ENCODE data around the gene PMAIP1. TPM values are rescaled to one million over a fixed set of nuclear protein-coding genes. Genes with fewer than 3 reads are reported as not detected.

Gene PMAIP1
- total and polyA plus RNA-seq, 8 donors = 2.3 to 8.3 (median 3.7) TPM; not detected in 2

DNA sequence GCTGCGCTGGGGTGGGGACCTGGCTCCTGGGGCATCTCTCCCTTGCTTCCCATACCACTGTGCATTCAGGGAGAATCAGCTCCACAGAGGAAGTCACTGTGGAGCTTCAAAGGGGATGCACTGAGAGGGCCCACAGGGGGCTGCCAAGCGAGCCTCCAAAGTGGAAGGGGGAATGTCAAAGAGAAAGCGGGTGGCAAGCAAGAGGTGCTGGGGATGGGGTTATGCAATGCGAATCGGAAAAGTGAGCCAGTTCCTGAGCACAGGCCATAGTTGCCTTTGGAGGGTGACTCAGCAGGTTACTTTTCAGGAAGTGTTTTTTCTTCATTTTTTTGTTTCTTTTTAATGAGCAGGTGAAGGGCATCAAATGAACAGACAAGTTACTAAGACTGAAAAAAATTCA, 17.6 kb downstream of the PMAIP1 start:
- H3K9me3 ChIP-seq = peaks cover 0 to 6% (median 4%) of the 10 kb centered on the region in 4 donors
- intact Hi-C loops (cut with DNase I; ENCODE audit: low total_unique reads) = no loop called here
- TF ChIP-seq EP300 (IDR thresholded peaks at IDR 0.05) = no peak
- TF ChIP-seq POLR2A (IDR thresholded peaks at IDR 0.05) = no peak
- TF ChIP-seq, protein P1, sequence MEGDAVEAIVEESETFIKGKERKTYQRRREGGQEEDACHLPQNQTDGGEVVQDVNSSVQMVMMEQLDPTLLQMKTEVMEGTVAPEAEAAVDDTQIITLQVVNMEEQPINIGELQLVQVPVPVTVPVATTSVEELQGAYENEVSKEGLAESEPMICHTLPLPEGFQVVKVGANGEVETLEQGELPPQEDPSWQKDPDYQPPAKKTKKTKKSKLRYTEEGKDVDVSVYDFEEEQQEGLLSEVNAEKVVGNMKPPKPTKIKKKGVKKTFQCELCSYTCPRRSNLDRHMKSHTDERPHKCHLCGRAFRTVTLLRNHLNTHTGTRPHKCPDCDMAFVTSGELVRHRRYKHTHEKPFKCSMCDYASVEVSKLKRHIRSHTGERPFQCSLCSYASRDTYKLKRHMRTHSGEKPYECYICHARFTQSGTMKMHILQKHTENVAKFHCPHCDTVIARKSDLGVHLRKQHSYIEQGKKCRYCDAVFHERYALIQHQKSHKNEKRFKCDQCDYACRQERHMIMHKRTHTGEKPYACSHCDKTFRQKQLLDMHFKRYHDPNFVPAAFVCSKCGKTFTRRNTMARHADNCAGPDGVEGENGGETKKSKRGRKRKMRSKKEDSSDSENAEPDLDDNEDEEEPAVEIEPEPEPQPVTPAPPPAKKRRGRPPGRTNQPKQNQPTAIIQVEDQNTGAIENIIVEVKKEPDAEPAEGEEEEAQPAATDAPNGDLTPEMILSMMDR (IDR thresholded peaks at IDR 0.05) = no peak
- no peak for TF ChIP-seq POLR2AphosphoS5 (IDR thresholded peaks at IDR 0.05)
- no peak overlapping the region for H3K27ac ChIP-seq
- peaks cover 0 to 13% (median 3%) of the 10 kb centered on the region in 4 donors for H3K4me1 ChIP-seq
- 71 to 87% (median 80%) methylated on average over 5 of the region's 5 CpGs for WGBS, 5 donors
- no peaks in the 10 kb centered on the region for H3K36me3 ChIP-seq
- no peak overlapping the region for H3K4me3 ChIP-seq
- no peak for DNase-seq
- H3K27me3 ChIP-seq = no peaks in the 10 kb centered on the region

- WGBS, 5 donors = 33 to 43% (median 40%) methylated on average over 9 of the region's 9 CpGs
- Histone ChIP-seq H3K9me3 (no peaks in the 10 kb centered on the region), H3K4me3 (no peak overlapping the region), H3K27me3 (no peaks in the 10 kb centered on the region), H3K27ac (no peak overlapping the region), H3K4me1 (peaks cover 0 to 13% (median 3%) of the 10 kb centered on the region in 4 donors), H3K36me3 (no peaks in the 10 kb centered on the region)
- intact Hi-C loops (cut with DNase I; ENCODE audit: low total_unique reads) = no loop called here
- peak; percentile 35 to 66 for DNase-seq
- TF ChIP-seq POLR2A (IDR thresholded peaks at IDR 0.05) = no peak
- TF ChIP-seq EP300 (IDR thresholded peaks at IDR 0.05) = no peak
- TF ChIP-seq, protein P1 (IDR thresholded peaks at IDR 0.05) = no peak
- no peak for TF ChIP-seq POLR2AphosphoS5 (IDR thresholded peaks at IDR 0.05)
These were observed 18.5 kb downstream of the PMAIP1 start for GRCh38 chr18:59918320-59918755.

- no peak for TF ChIP-seq EP300 (IDR thresholded peaks at IDR 0.05)
- no peak for TF ChIP-seq POLR2A (IDR thresholded peaks at IDR 0.05)
- TF ChIP-seq POLR2AphosphoS5 (IDR thresholded peaks at IDR 0.05) = no peak
- TF ChIP-seq, protein P1 (IDR thresholded peaks at IDR 0.05) = no peak
- intact Hi-C loops (cut with DNase I; ENCODE audit: low total_unique reads) = no loop called here
- peaks cover 0 to 13% (median 3%) of the 10 kb centered on the region in 4 donors for H3K4me1 ChIP-seq
- no peaks in the 10 kb centered on the region for H3K36me3 ChIP-seq
- 80 to 89% (median 88%) methylated on average over 6 of the region's 6 CpGs for WGBS, 5 donors
- H3K27ac ChIP-seq = no peak overlapping the region
- H3K27me3 ChIP-seq = no peaks in the 10 kb centered on the region
- no peak for DNase-seq
- no peak overlapping the region for H3K4me3 ChIP-seq
- H3K9me3 ChIP-seq = no peaks in the 10 kb centered on the region
These were observed 19.2 kb downstream of the PMAIP1 start for GRCh38 chr18:59918997-59919396.

- Histone ChIP-seq H3K27me3 (no peaks in the 10 kb centered on the region), H3K4me3 (no peak overlapping the region), H3K36me3 (no peaks in the 10 kb centered on the region), H3K9me3 (no peaks in the 10 kb centered on the region), H3K4me1 (peaks cover 0 to 13% (median 3%) of the 10 kb centered on the region in 4 donors), H3K27ac (no peak overlapping the region)
- TF ChIP-seq POLR2A (IDR thresholded peaks at IDR 0.05) = no peak
- TF ChIP-seq EP300 (IDR thresholded peaks at IDR 0.05) = no peak
- no peak for TF ChIP-seq POLR2AphosphoS5 (IDR thresholded peaks at IDR 0.05)
- TF ChIP-seq, protein P1 (IDR thresholded peaks at IDR 0.05) = no peak
- WGBS, 5 donors = 68 to 80% (median 76%) methylated on average over 2 of the region's 2 CpGs
- intact Hi-C loops (cut with DNase I; ENCODE audit: low total_unique reads) = no loop called here
- DNase-seq = no peak
These were observed 21.6 kb downstream of the PMAIP1 start for GRCh38 chr18:59921384-59921891.
